RWPE2 (cell line): Measurements from ENCODE around the gene BSDC1.
"Not testable (repeated sequence)": the region's sequence is repeated elsewhere in the genome, so short reads cannot be mapped to it uniquely, and the experiment has no call there.

Experiments
- ATAC-seq: fragments of 200-7000 bp; cut with Tn5 transposase; 3 replicates; pipeline ENCODE4 v1.9.1; 2021; ENCODE audit warnings: low read depth
- DNase-seq: peaks from one replicate; pipeline ENCODE4 v3.0.0-alpha.2; 2020; ENCODE audit warnings: low spot score
- H3K27ac ChIP-seq: fragments of 450-650 bp; 2 replicates; pipeline ENCODE4 v1.5.1; 2017; ENCODE audit warnings: mild to moderate bottlenecking; ENCODE audit not compliant: poor library complexity, severe bottlenecking
- H3K27me3 ChIP-seq: fragments of 250-450 bp; sonication (Bioruptor Pico); 2 replicates; pipeline ENCODE4 v1.5.1; 2021; ENCODE audit warnings: mild to moderate bottlenecking, moderate library complexity; ENCODE audit not compliant: insufficient read depth, poor library complexity, severe bottlenecking
- H3K36me3 ChIP-seq: fragments of 250-450 bp; sonication (Bioruptor Pico); 2 replicates; pipeline ENCODE4 v1.5.1; 2020; ENCODE audit warnings: low read depth, mild to moderate bottlenecking, moderate library complexity
- H3K4me1 ChIP-seq: fragments of 250-450 bp; sonication (Bioruptor Pico); 2 replicates; pipeline ENCODE4 v1.5.1; 2021; ENCODE audit warnings: mild to moderate bottlenecking, moderate library complexity; ENCODE audit not compliant: insufficient read depth, poor library complexity, severe bottlenecking
- H3K4me3 ChIP-seq: fragments of 250-450 bp; sonication (Bioruptor Pico); 2 replicates; pipeline ENCODE4 v1.5.1; 2021; ENCODE audit warnings: mild to moderate bottlenecking, moderate library complexity; ENCODE audit not compliant: severe bottlenecking
- H3K9me3 ChIP-seq: fragments of 250-450 bp; sonication (Bioruptor Pico); 2 replicates; pipeline ENCODE4 v1.5.1; 2021; ENCODE audit warnings: mild to moderate bottlenecking, moderate library complexity; ENCODE audit not compliant: severe bottlenecking
- CTCF ChIP-seq: fragments of 450-650 bp; IDR thresholded peaks from one replicate; pipeline ENCODE4 v1.5.1; 2017; ENCODE audit warnings: mild to moderate bottlenecking, moderate library complexity; ENCODE audit not compliant: poor library complexity, severe bottlenecking

The BSDC1 gene

GRCh38 chr1:32361308-32361673, 33.0 kb downstream of the BSDC1 start:
- Histone ChIP-seq H3K9me3 (no peaks in the 10 kb centered on the region), H3K27ac (no peak overlapping the region), H3K4me1 (no peaks in the 10 kb centered on the region), H3K4me3 (no peak overlapping the region), H3K27me3 (no peaks in the 10 kb centered on the region), H3K36me3 (no peaks in the 10 kb centered on the region)
- DNase-seq (no peak), ATAC-seq (no peak)
- TF ChIP-seq CTCF: no peak

GRCh38 chr1:32358435-32358834, 35.8 kb downstream of the BSDC1 start:
- no peaks in the 10 kb centered on the region for H3K9me3 ChIP-seq

GRCh38 chr1:32357614-32358013, 36.6 kb downstream of the BSDC1 start:
- peaks cover 7% of the 10 kb centered on the region for H3K4me1 ChIP-seq
- no peaks in the 10 kb centered on the region for H3K9me3 ChIP-seq
- H3K4me3 ChIP-seq: no peak overlapping the region
- DNase-seq (no peak), ATAC-seq (no peak)
- no peak for TF ChIP-seq CTCF
- no peak overlapping the region for H3K27ac ChIP-seq
- no peaks in the 10 kb centered on the region for H3K36me3 ChIP-seq
- H3K27me3 ChIP-seq: no peaks in the 10 kb centered on the region

More at GRCh38 chr1:32358435-32358834, 35.8 kb downstream of the BSDC1 start:
- Histone ChIP-seq H3K27me3 (no peaks in the 10 kb centered on the region), H3K4me1 (peaks cover 5% of the 10 kb centered on the region), H3K27ac (no peak overlapping the region), H3K36me3 (no peaks in the 10 kb centered on the region), H3K4me3 (no peak overlapping the region)
- DNase-seq: no peak
- TF ChIP-seq CTCF: no peak
- ATAC-seq: no peak

DNA sequence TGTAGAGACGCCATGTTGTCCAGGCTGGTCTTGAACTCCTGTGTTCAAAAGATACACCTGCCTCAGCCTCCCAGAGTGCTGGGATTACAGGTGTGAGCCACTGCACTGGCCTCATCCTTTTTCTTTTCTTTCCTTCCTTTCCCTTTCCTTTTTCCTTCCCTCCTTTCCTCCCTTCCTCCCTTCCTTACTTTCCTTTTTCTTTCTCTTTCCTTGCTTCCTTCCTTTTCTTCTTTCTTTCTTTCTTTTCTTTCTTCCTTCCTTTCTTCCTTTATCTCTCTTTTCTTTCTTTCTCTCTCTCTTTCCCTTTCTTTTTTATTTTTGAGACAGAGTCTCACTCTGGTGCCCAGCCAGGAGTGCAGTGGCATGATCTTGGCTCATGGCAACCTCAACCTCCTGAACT, 37.8 kb downstream of the BSDC1 start:
- no peak for ATAC-seq
- no peaks in the 10 kb centered on the region for H3K27me3 ChIP-seq
- no peak overlapping the region for H3K27ac ChIP-seq
- no peak for TF ChIP-seq CTCF
- H3K9me3 ChIP-seq: no peaks in the 10 kb centered on the region
- DNase-seq: no peak
- H3K36me3 ChIP-seq: no peaks in the 10 kb centered on the region
- H3K4me1 ChIP-seq: peaks cover 12% of the 10 kb centered on the region
- H3K4me3 ChIP-seq: no peak overlapping the region

- not testable (repeated sequence) for H3K27ac ChIP-seq, H3K4me3 ChIP-seq, H3K9me3 ChIP-seq, H3K36me3 ChIP-seq, H3K27me3 ChIP-seq, DNase-seq, ATAC-seq
- H3K4me1 ChIP-seq: peaks cover 12% of the 10 kb centered on the region
Measured at GRCh38 chr1:32355778-32356177, 38.5 kb downstream of the BSDC1 start.
